HepG2 (cell line): ENCODE measurements around the gene CAGE1. TPM values are rescaled to one million over a fixed set of nuclear protein-coding genes. Genes with fewer than 3 reads are reported as not detected.

Experiments used
- ARID4A ChIP-seq: sonication (generic); formaldehyde crosslinking; IDR thresholded peaks from 2 replicates; pipeline ENCODE4 v1.5.0; 2020; ENCODE audit warnings: mild to moderate bottlenecking, missing genetic modification reagents, borderline replicate concordance
- CBFB ChIP-seq: sonication (generic); formaldehyde crosslinking; IDR thresholded peaks from 2 replicates; pipeline ENCODE4 v1.4.0; 2020; ENCODE audit warnings: missing genetic modification reagents
- FOXC1 ChIP-seq: sonication (generic); formaldehyde crosslinking; IDR thresholded peaks from 2 replicates; pipeline ENCODE4 v1.8.0; 2022; ENCODE audit warnings: mild to moderate bottlenecking, missing genetic modification reagents, borderline replicate concordance
- GABPB1 ChIP-seq: IDR thresholded peaks from 2 replicates; pipeline ENCODE4 v1.6.1; 2016; ENCODE audit warnings: mild to moderate bottlenecking, missing genetic modification reagents, moderate library complexity, missing compliant biosample characterization
- MAZ ChIP-seq, 2 experiments: sonication (generic) in 1 of 2; formaldehyde crosslinking in 1 of 2; IDR thresholded peaks; 2 replicates each; pipeline versions ENCODE4 v1.5.0 to v1.6.1; 2012 to 2020; ENCODE audit warnings: low read depth in 2 of 2, mild to moderate bottlenecking in 2 of 2, borderline replicate concordance in 1 of 2, improper control_type of control experiment in 1 of 2, low read length in 1 of 2, missing genetic modification reagents in 1 of 2, moderate library complexity in 1 of 2
- PRDM15 ChIP-seq: sonication (generic); formaldehyde crosslinking; IDR thresholded peaks from 2 replicates; pipeline ENCODE4 v1.4.0; 2020; ENCODE audit warnings: missing genetic modification reagents
- SP1 ChIP-seq, 2 experiments: fragments of 450-650 bp in 1 of 2; sonication (generic) in 1 of 2; formaldehyde crosslinking in 1 of 2; IDR thresholded peaks; 2 replicates each; pipeline versions ENCODE4 v1.4.0 to v1.6.1; 2016 to 2020; ENCODE audit warnings: missing genetic modification reagents in 1 of 2
- STAG1 ChIP-seq: sonication (generic); formaldehyde crosslinking; IDR thresholded peaks from 2 replicates; pipeline ENCODE4 v1.4.0; 2020; ENCODE audit warnings: missing genetic modification reagents
- TFDP2 ChIP-seq: sonication (generic); formaldehyde crosslinking; IDR thresholded peaks from 2 replicates; pipeline ENCODE4 v1.4.0; 2020; ENCODE audit warnings: missing genetic modification reagents
- XBP1 ChIP-seq: sonication (generic); formaldehyde crosslinking; IDR thresholded peaks from 2 replicates; pipeline ENCODE4 v1.5.0; 2020; ENCODE audit warnings: missing genetic modification reagents
- ZBTB20 ChIP-seq: sonication (generic); formaldehyde crosslinking; IDR thresholded peaks from 2 replicates; pipeline ENCODE4 v1.8.1; 2023; ENCODE audit warnings: missing genetic modification reagents, low read depth, mild to moderate bottlenecking, borderline replicate concordance
- ZFP62 ChIP-seq: sonication (generic); formaldehyde crosslinking; IDR thresholded peaks from 2 replicates; pipeline ENCODE4 v1.4.0; 2020; ENCODE audit warnings: missing genetic modification reagents
- ZNF12 ChIP-seq: sonication (generic); formaldehyde crosslinking; IDR thresholded peaks from 2 replicates; pipeline ENCODE4 v1.5.0; 2020; ENCODE audit warnings: missing genetic modification reagents
- ZNF276 ChIP-seq: sonication (generic); formaldehyde crosslinking; IDR thresholded peaks from 2 replicates; pipeline ENCODE4 v1.4.0; 2020; ENCODE audit warnings: mild to moderate bottlenecking, low read depth, missing genetic modification reagents
- ZNF430 ChIP-seq: sonication (generic); formaldehyde crosslinking; IDR thresholded peaks from 2 replicates; pipeline ENCODE4 v1.9.0; 2021; ENCODE audit warnings: mild to moderate bottlenecking, missing genetic modification reagents
- ZNF709 ChIP-seq: sonication (generic); formaldehyde crosslinking; IDR thresholded peaks from 2 replicates; pipeline ENCODE4 v1.5.0; 2020; ENCODE audit warnings: mild to moderate bottlenecking, missing genetic modification reagents
- polyA plus RNA-seq, 8 experiments: library from polyadenylated mRNA; depleted of rRNA in 3 of 8; stranded (reverse) in 7 of 8; unstranded in 1 of 8; fragments of >200 nt; fragmentation: Illumina TruSeq in 4 of 8; extraction: Trizol in 4 of 8; gene quantifications; 2 replicates each; pipeline versions ENCODE4 v1.2.1 to v1.2.3, GENCODE V29; 2011 to 2016; ENCODE audit warnings: low read depth in 4 of 8, missing spikeins in 1 of 8, mixed read lengths in 1 of 8; ENCODE audit not compliant: insufficient read depth in 1 of 8
- total RNA-seq, 5 experiments: library from RNA; depleted of rRNA; stranded (reverse); fragments of >200 nt; fragmentation: Illumina TruSeq; extraction: Trizol; gene quantifications; 2 replicates each; pipeline ENCODE4 v1.2.3, GENCODE V29; 2016; ENCODE audit warnings: low read depth in 1 of 5

The CAGE1 gene
- total and polyA plus RNA-seq, 2 of the 13 experiments (the other 11 are each of a cell fraction or from before 2014, with no cell fraction given): 0.03 to 0.15 TPM

GRCh38 chr6:7431674-7432390, 42.3 kb upstream of the CAGE1 start (continued):
- no peak for TF ChIP-seq SP1 (IDR thresholded peaks at IDR 0.05)
- TF ChIP-seq SP1 (CRISPR knock-in tag; IDR thresholded peaks at IDR 0.05): peak; percentile 21; the same call in 1 of the 2 replicates
- TF ChIP-seq STAG1: peak; percentile 23; the same call in 1 of the 2 replicates
- TF ChIP-seq XBP1 (CRISPR knock-in tag): no peak
- no peak for TF ChIP-seq ZNF276 (CRISPR knock-in tag)
- no peak for TF ChIP-seq ZNF12 (CRISPR knock-in tag)
- peak; percentile 31; the same call in 1 of the 2 replicates for TF ChIP-seq CBFB (CRISPR knock-in tag)
- TF ChIP-seq ZNF430 (CRISPR knock-in tag): no peak
- TF ChIP-seq MAZ (IDR thresholded peaks at IDR 0.05; ENCODE audit: borderline replicate concordance, low read depth, low read length): no peak
- TF ChIP-seq MAZ (CRISPR knock-in tag; IDR thresholded peaks at IDR 0.05; ENCODE audit: low read depth): no peak; the same call in 1 of the 2 replicates
- TF ChIP-seq ZFP62 (CRISPR knock-in tag): no peak
- TF ChIP-seq ARID4A (CRISPR knock-in tag): peak; percentile 20; the same call in 1 of the 2 replicates
- peak; percentile 55; the same call in 1 of the 2 replicates for TF ChIP-seq ZNF709 (CRISPR knock-in tag)
- no peak for TF ChIP-seq ZBTB20 (CRISPR knock-in tag)
- TF ChIP-seq PRDM15 (CRISPR knock-in tag): peak; percentile 97
- no peak for TF ChIP-seq FOXC1 (CRISPR knock-in tag)
- peak; percentile 45; the same call in 1 of the 2 replicates for TF ChIP-seq GABPB1 (CRISPR knock-in tag)
- TF ChIP-seq TFDP2 (CRISPR knock-in tag): 0 out of 2 replicates have a peak, but pooled peaks have one; percentile 23
